Measurements from ENCODE around the gene SYNGAP1. TPM values are rescaled to one million over a fixed set of nuclear protein-coding genes. Genes with fewer than 3 reads are reported as not detected.

SYNGAP1 gene
- polyA plus RNA-seq, 1 donor (not counting 4 experiments of a cell fraction or from before 2014, with no cell fraction given): 2.1 TPM

DNA sequence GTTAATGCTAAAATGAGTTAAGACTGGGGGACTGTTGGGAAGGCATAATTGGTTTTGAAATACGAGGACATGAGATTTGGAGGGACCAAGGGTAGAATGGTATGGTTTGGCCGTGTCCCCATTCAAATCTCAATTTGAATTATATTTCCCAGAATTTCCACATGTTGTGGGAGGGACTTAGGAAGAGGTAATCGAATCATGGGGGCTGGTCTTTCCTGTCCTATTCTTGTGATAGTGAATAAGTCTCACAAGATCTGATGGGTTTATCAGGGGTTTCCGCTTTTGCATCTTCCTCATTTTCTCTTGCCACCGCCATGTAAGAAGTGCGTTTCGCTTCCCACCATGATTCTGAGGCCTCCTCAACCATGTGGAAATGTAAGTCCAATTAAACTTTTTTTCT, 47.2 kb downstream of the SYNGAP1 start:
- Histone ChIP-seq H3K27me3 (ENCODE audit: control insufficient read depth, extremely low read depth, insufficient read depth, low read length) (no peaks in the 10 kb centered on the region), H3K9me1 (ENCODE audit: control insufficient read depth, extremely low read depth, insufficient read depth, low read length) (no peaks in the 10 kb centered on the region), H4K20me1 (ENCODE audit: control insufficient read depth, extremely low read depth, insufficient read depth, low read length) (no peaks in the 10 kb centered on the region), H3K9me3 (ENCODE audit: control insufficient read depth, low read depth, low read length) (no peaks in the 10 kb centered on the region), H3K9ac (ENCODE audit: control insufficient read depth, extremely low read depth, insufficient read depth, low read length) (no peak overlapping the region), H2AFZ (ENCODE audit: control insufficient read depth, low read length) (no peak overlapping the region), H3K4me3 (ENCODE audit: control insufficient read depth in 2 of 3, extremely low read depth in 1 of 3, insufficient read depth in 2 of 3, low read depth in 1 of 3, low read length in 3 of 3) (no peak overlapping the region), H3K79me2 (ENCODE audit: control insufficient read depth, insufficient read depth, low read length) (no peaks in the 10 kb centered on the region), H3K36me3 (ENCODE audit: control insufficient read depth in 2 of 2, extremely low read depth in 1 of 2, insufficient read depth in 2 of 2, low read length in 2 of 2) (no peaks in the 10 kb centered on the region), H3K4me1 (ENCODE audit: control insufficient read depth, extremely low read depth, insufficient read depth, low read length) (no peaks in the 10 kb centered on the region), H3K27ac (ENCODE audit: control insufficient read depth, insufficient read depth, low read length) (no peak overlapping the region), H3K4me2 (ENCODE audit: control insufficient read depth, extremely low read depth, insufficient read depth, low read depth, low read length) (no peak overlapping the region)
- FAIRE-seq (no peak), DNase-seq (ENCODE audit: low read depth, low spot score) (no peak)
- no peak for TF ChIP-seq EZH2 (IDR thresholded peaks at IDR 0.05; ENCODE audit: low read length)
- TF ChIP-seq, protein P1, sequence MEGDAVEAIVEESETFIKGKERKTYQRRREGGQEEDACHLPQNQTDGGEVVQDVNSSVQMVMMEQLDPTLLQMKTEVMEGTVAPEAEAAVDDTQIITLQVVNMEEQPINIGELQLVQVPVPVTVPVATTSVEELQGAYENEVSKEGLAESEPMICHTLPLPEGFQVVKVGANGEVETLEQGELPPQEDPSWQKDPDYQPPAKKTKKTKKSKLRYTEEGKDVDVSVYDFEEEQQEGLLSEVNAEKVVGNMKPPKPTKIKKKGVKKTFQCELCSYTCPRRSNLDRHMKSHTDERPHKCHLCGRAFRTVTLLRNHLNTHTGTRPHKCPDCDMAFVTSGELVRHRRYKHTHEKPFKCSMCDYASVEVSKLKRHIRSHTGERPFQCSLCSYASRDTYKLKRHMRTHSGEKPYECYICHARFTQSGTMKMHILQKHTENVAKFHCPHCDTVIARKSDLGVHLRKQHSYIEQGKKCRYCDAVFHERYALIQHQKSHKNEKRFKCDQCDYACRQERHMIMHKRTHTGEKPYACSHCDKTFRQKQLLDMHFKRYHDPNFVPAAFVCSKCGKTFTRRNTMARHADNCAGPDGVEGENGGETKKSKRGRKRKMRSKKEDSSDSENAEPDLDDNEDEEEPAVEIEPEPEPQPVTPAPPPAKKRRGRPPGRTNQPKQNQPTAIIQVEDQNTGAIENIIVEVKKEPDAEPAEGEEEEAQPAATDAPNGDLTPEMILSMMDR (optimal IDR thresholded peaks at IDR 0.05 in 1 of 3, IDR thresholded peaks at IDR 0.05 in 1 of 3, conservative IDR thresholded peaks at IDR 0.05 in 1 of 3; ENCODE audit: extremely low read depth in 1 of 3, insufficient read depth in 2 of 3, low read length in 3 of 3): no peak
- dilution Hi-C loops (cut with MboI; ENCODE audit: extremely low pct_ligation_motif_present, low sequenced_read_pairs): no loop called here

DNA sequence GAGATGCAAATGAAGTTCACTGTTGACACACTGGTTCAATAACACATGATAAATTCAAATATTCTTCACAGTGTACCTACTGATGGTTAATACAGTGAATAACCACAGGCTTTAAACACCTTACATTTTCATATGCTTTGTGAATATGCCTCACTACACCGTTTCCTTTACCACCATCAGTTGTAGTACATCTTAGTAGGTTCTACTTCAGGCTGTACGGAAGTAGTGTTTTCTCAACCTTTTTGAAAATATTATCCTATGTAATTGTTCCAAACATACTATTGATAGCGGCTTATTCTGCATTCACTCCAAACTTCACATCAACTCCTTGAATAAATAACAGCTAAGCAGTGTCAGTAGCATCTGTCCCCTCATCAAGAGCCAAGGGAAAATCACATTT, 49.8 kb downstream of the SYNGAP1 start:
- no peak overlapping the region for H3K9ac ChIP-seq (ENCODE audit: control insufficient read depth, extremely low read depth, insufficient read depth, low read length)
- H3K9me3 ChIP-seq (ENCODE audit: control insufficient read depth, low read depth, low read length): no peaks in the 10 kb centered on the region
- no peaks in the 10 kb centered on the region for H3K9me1 ChIP-seq (ENCODE audit: control insufficient read depth, extremely low read depth, insufficient read depth, low read length)
- DNase-seq (ENCODE audit: low read depth, low spot score): no peak
- no peak overlapping the region for H3K4me2 ChIP-seq (ENCODE audit: control insufficient read depth, extremely low read depth, insufficient read depth, low read depth, low read length)
- no peak overlapping the region for H2AFZ ChIP-seq (ENCODE audit: control insufficient read depth, low read length)
- no peaks in the 10 kb centered on the region for H3K79me2 ChIP-seq (ENCODE audit: control insufficient read depth, insufficient read depth, low read length)
- H3K4me1 ChIP-seq (ENCODE audit: control insufficient read depth, extremely low read depth, insufficient read depth, low read length): no peaks in the 10 kb centered on the region
- H3K27me3 ChIP-seq (ENCODE audit: control insufficient read depth, extremely low read depth, insufficient read depth, low read length): no peaks in the 10 kb centered on the region
- dilution Hi-C loops (cut with MboI; ENCODE audit: extremely low pct_ligation_motif_present, low sequenced_read_pairs): no loop called here
- H4K20me1 ChIP-seq (ENCODE audit: control insufficient read depth, extremely low read depth, insufficient read depth, low read length): no peaks in the 10 kb centered on the region
- TF ChIP-seq, protein P1 (optimal IDR thresholded peaks at IDR 0.05 in 1 of 3, IDR thresholded peaks at IDR 0.05 in 1 of 3, conservative IDR thresholded peaks at IDR 0.05 in 1 of 3; ENCODE audit: extremely low read depth in 1 of 3, insufficient read depth in 2 of 3, low read length in 3 of 3): no peak
- no peak for TF ChIP-seq EZH2 (IDR thresholded peaks at IDR 0.05; ENCODE audit: low read length)
- no peak overlapping the region for H3K4me3 ChIP-seq (ENCODE audit: control insufficient read depth in 2 of 3, extremely low read depth in 1 of 3, insufficient read depth in 2 of 3, low read depth in 1 of 3, low read length in 3 of 3)
- H3K27ac ChIP-seq (ENCODE audit: control insufficient read depth, insufficient read depth, low read length): no peak overlapping the region
- no peaks in the 10 kb centered on the region for H3K36me3 ChIP-seq (ENCODE audit: control insufficient read depth in 2 of 2, extremely low read depth in 1 of 2, insufficient read depth in 2 of 2, low read length in 2 of 2)
- no peak for FAIRE-seq
